B cell (primary cell): ENCODE results near the gene POLD2.

Experiments
- CTCF ChIP-seq: fragments of 200-600 bp; IDR thresholded peaks from one replicate; pipeline ENCODE4 v1.8.0; 2022; ENCODE audit warnings: antibody characterized with exemption, mild to moderate bottlenecking
- EZH2 ChIP-seq: IDR thresholded peaks from 2 replicates; pipeline ENCODE4 v1.6.1; 2012; ENCODE audit warnings: borderline replicate concordance, low read depth, mild to moderate bottlenecking, moderate library complexity, low read length; ENCODE audit not compliant: insufficient read depth, poor library complexity, severe bottlenecking

- TF ChIP-seq CTCF (no peak), EZH2 (no peak)
Observed at GRCh38 chr7:44150966-44151941, 27.9 kb upstream of the POLD2 start.
